NCI-H2227 (cell line): Measurements from ENCODE around the gene GSTO2.
A peak's percentile ranks its signal among the peaks of the same experiment; 100 is the strongest.

Source experiments
- DNase-seq: peaks from one replicate; lab custom pipeline; 2025; ENCODE audit not compliant: unreplicated experiment; lab: John Stamatoyannopoulos, UW

GSTO2 gene

GRCh38 chr10:104337985-104338735 lies 69.2 kb downstream of the GSTO2 start, which contains the start of gene ITPRIP:
Gene ITPRIP, minus strand, starts transcription at chr10:104338465. Its CDS starts 22,414 bp downstream, at chr10:104316051.
- DNase-seq = peak; percentile 44

GRCh38 chr10:104339469-104340110 lies 70.6 kb downstream of the GSTO2 start:
- DNase-seq = no peak

- no peak for DNase-seq
Measured at GRCh38 chr10:104340111-104340526, 71.1 kb downstream of the GSTO2 start.

GRCh38 chr10:104340641-104341040 lies 71.7 kb downstream of the GSTO2 start:
- no peak for DNase-seq

- DNase-seq = no peak
Measured at GRCh38 chr10:104342941-104343411, 74.0 kb downstream of the GSTO2 start.

- no peak for DNase-seq
Measured at GRCh38 chr10:104344219-104344618, 75.2 kb downstream of the GSTO2 start.

- no peak for DNase-seq
Measured at GRCh38 chr10:104345515-104345914, 76.5 kb downstream of the GSTO2 start.

- DNase-seq = no peak
Measured at GRCh38 chr10:104345941-104346340, 77.0 kb downstream of the GSTO2 start.

GRCh38 chr10:104347295-104348045 lies 78.5 kb downstream of the GSTO2 start:
- no peak for DNase-seq

- DNase-seq = no peak
Measured at GRCh38 chr10:104348601-104349000, 79.6 kb downstream of the GSTO2 start.

- DNase-seq = no peak
Measured at GRCh38 chr10:104349623-104350126, 80.7 kb downstream of the GSTO2 start.

- DNase-seq = peak; percentile 54
Measured at GRCh38 chr10:104350127-104350635, 81.2 kb downstream of the GSTO2 start.

- DNase-seq = no peak
Measured at GRCh38 chr10:104351061-104351702, 82.2 kb downstream of the GSTO2 start.

- no peak for DNase-seq
Measured at GRCh38 chr10:104351919-104352318, 82.9 kb downstream of the GSTO2 start.

GRCh38 chr10:104353325-104354048 lies 84.5 kb downstream of the GSTO2 start, which contains the start of gene CFAP58:
Gene CFAP58, plus strand, starts transcription at chr10:104353833. Its CDS starts 65 bp downstream, at chr10:104353898.
- DNase-seq = peak; percentile 97
